PFSK-1 (cell line): ENCODE data around the gene CDC42EP4.

ENCODE experiments used
- POLR2AphosphoS5 ChIP-seq: IDR thresholded peaks from 2 replicates; pipeline ENCODE4 v1.6.1; 2012; ENCODE audit warnings: low read depth, mild to moderate bottlenecking, control low read depth, low read length, moderate library complexity
- SIN3A ChIP-seq: IDR thresholded peaks from 2 replicates; pipeline ENCODE4 v1.6.1; 2012; ENCODE audit warnings: mild to moderate bottlenecking, low read length, moderate library complexity, borderline replicate concordance; ENCODE audit not compliant: insufficient read depth

DNA sequence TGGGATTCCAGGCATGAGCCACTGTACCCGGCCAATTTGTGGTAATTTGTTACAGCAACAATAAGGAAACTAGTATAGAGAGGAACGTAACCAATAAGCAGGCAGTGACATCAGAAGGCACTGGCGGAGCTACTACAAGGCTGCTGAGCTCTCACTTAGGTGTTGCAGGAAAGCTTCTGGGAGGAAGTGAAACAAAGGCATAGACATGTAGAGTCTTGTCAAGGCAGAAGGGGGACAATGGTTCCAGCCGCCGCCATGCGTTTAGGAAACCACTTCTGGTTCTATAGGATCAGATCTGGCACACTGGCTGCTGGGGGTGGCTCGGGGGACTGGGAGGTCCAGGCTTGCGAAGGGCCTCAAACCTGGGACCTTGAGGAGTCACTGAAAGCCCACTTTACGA is 40.7 kb downstream of the CDC42EP4 start:
- TF ChIP-seq SIN3A, result no peak
- TF ChIP-seq POLR2AphosphoS5, result no peak
